HG02840 (cell line): ENCODE measurements around the gene MPG.

Experiments
- ATAC-seq: cut with Tn5 transposase; IDR thresholded peaks from one replicate; pipeline ENCODE4 v1.9.1; 2021; ENCODE audit warnings: mild to moderate bottlenecking, moderate library complexity, moderate number of reproducible peaks; ENCODE audit not compliant: unreplicated experiment, low FRiP score

MPG gene

DNA sequence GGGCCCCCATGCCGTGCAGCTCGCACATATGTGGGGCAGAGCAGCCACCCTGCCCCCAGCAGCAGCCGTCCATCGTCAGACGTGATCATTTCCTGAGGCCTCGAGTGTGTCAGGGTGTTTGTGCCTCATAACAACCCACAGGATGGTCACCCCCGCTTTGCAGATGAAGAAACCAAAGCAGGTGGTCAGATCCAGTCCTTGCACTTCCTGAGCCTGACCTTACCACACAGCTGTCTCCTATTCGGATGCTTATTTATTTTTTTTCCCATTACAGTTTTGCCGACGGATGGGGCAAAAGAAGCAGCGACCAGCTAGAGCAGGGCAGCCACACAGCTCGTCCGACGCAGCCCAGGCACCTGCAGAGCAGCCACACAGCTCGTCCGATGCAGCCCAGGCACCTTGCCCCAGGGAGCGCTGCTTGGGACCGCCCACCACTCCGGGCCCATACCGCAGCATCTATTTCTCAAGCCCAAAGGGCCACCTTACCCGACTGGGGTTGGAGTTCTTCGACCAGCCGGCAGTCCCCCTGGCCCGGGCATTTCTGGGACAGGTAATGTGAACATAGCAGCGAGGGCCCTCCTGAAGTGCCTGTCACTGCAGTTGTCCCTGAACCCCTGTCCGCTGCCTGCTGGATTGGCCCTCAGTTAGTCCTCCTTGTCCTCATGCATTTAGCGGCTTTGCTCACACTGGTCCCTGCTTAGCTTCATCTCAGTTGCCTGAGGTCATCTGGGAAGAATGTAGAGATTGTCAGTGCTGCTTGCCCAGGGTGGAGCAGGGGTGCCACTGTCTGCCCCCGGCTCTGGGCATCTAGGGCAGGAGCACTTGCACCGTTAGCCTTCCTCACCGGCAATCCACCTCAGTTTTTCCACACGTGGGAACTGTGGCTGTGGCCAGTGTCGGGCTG lies 1.4 kb downstream of the MPG start:
- ATAC-seq, result no peak

DNA sequence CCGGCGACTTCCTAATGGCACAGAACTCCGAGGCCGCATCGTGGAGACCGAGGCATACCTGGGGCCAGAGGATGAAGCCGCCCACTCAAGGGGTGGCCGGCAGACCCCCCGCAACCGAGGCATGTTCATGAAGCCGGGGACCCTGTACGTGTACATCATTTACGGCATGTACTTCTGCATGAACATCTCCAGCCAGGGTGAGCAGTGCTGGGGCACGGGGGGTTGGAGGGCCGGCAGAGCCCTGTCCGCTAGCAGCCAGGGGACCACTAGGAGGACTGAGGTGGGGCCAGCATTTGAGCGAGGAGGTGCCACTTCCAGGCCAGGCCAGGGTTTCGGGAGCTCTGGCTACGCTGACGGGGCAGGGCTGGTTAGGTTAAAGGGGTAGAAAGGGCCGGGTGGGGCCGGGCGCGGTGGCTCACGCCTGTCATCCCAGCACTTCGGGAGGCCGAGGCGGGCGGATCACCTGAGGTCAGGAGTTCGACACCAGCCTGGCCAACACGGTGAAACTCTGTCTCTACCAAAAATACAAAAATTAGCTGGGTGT lies 5.1 kb downstream of the MPG start:
- no peak for ATAC-seq

DNA sequence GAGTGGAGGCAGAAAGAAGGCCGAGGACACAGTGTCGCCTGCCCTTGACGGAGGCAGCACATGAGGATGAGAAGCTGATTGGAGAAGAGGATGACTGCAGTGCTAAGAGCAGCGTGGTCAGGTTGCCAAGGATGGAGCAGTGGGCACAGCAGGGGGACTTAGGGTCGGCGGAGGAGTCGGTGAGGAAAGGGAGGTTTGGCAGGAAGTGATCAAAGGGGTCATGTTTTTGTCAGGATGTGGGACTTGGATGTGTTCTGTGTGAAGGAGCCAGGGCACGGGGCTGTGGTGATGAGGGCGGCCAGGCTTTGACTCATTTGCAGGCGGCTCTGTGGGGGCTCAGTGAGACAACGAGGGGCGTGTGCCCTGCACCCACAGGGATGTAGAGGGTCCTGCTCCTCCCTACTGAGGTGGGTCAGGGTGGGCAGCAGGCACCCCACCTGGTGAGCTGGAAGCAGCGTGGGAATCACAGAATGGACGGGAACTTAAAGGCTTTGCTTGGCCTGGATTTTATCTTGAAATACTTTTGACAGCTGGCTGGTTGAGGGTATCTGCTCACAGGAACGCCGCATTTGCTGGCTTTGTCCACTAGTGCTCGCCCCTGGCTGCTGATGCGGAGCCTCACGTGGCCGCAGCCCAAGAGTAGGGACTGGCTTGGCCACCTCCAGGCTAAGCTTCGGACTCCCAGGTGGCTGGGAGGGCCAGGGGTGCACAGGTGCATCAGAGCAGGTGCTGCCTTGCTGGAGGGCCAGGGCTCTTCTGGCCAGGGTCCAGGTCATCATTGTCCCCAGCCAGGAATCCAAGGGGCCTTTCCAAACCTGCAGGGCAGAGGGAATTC lies 6.0 kb downstream of the MPG start:
- ATAC-seq, result no peak

DNA sequence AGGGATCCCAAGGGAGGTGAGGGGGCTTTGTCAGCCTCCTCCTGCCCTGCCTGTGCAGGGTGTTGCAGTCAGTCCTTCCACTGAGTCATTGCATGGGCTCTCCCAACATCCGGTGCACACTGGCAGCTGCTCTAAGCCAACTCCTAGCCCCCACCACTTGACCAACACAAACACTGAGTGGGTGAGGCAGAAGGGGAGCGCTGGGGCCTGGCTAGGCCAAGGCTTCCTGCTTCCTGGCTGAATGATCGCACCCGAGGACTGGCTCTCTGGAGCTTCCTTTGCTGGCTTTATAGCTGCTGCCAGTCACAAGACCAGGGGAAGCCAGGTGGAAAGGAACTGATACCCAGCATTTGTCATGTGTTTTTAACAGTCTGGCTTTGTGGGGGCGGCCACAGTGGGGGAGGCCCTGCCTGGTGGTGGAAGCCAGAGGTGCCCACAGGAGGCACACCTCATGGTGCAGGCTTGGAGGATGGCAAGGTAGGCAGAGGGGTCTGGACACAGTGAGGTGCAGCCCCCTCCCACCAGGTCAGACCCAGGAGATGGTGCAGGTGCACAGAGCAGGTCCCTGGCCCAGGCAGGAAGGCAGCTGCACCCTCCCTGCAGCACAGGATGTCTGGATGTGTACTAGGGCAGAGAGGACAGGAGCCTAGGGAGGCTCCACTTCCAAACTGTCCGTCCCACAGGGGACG lies 6.8 kb downstream of the MPG start:
- no peak for ATAC-seq

DNA sequence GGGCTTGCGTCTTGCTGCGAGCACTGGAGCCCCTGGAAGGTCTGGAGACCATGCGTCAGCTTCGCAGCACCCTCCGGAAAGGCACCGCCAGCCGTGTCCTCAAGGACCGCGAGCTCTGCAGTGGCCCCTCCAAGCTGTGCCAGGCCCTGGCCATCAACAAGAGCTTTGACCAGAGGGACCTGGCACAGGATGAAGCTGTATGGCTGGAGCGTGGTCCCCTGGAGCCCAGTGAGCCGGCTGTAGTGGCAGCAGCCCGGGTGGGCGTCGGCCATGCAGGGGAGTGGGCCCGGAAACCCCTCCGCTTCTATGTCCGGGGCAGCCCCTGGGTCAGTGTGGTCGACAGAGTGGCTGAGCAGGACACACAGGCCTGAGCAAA lies 7.4 kb downstream of the MPG start:
- ATAC-seq, result no peak

DNA sequence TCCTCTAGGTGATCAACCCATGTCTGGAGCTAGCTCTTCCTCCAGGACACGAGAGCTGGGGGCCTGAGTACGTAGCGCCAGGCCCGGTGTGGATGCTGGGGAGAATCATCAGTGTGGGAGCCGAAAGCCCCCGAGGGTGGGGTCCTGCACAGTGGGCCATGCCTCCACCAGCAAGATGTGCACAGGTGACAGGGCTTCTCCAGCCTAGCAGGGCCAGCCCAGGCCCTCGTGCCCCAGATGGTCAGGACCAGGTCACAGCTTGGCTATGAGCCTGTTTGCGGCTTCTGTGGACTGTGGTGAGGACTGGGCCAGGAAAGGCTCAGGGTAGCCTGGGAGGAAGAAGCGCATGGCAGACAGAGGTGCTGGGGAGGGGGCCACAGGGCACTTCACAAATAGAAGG lies 7.8 kb downstream of the MPG start:
- ATAC-seq, result no peak

DNA sequence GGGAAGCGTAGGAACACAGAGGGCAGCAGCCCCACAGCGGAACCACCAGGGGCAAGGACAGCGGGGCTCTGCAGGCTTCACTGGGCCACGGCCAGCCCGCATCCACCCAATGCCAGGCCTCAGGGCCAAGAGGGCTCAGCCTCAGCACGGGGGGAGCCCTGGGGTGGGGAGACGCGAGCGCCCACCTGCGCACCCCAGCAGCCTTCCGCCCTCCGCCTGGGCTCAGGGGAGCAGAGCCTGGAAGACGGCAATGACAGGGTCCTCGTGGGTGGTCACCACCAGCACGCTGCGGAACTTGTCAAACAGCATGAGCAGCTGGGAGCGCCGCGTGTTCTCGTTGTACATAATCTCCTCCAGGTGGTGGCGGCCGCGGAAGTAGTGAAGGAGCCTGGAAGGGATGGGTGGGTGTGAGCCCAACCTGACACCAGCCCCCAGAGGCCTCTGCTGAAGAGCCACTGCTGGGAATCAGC lies 8.5 kb downstream of the MPG start:
- no peak for ATAC-seq

DNA sequence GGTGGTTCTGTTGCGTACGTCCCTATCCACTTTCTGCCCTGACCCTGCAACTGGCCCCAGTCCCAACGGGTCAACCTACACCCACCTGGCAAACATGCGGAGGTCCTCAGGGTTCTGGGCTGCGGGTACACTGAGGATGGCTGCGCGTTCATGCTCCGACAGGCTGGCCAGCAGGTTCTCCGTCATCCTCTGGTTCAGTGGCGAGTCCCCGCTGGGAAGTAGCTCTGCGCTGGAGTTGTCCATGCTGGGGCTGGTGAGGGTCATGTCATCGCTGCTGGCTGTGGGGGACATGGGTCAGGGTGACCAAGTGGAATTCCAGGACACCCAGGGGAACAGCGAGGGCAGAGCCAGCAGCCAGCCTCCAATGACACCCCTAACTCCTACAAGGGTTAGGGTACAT lies 10.6 kb downstream of the MPG start:
- ATAC-seq, result no peak

DNA sequence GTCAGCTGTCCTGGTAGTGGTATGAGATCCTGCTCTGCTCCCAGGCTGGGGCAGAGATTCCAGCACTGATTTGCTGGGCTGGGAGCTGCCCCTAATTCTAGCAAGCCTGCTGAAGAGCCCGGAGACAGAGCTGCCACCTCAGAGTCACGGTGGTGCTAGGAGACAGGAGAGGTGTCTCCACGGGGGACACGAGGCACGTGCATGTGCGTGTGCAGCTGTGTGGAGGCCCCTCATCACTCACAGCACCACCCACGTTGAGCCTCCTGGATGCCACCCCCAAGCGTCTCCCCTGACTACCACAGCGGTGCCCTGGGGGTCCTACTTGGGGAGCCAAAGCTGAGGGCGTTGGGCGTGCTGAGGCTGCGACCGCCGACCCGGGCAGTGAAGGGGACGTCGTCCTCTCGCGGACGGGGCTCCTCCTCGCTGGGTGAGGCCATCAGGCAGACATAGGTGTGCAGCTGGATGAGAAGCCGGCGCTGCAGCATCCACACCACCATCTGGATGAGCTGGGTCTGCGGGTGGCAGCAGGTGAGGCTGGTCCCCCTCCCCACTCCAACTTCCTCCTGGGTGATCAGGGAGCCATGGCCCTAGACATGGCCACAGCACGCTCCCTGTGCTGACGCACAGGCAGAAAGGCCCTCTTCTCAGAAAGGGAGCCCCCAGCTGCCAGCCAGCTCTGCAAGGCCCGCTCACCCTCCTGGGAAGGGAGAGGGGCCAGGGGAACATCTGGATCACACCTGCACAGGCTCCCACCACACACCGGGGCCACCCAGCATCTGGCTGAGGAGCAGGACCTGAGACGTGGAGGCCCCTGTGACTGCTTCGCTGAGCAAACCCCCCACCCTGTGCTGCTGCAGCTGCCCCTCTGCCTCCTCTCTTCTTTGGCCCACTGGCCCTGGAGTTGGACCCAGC lies 11.6 kb downstream of the MPG start:
- ATAC-seq, result no peak

- no peak for ATAC-seq
Measured at GRCh38 chr16:91484-91883, 13.5 kb downstream of the MPG start.

GRCh38 chr16:92431-93339 lies 14.7 kb downstream of the MPG start:
- ATAC-seq, result no peak

DNA sequence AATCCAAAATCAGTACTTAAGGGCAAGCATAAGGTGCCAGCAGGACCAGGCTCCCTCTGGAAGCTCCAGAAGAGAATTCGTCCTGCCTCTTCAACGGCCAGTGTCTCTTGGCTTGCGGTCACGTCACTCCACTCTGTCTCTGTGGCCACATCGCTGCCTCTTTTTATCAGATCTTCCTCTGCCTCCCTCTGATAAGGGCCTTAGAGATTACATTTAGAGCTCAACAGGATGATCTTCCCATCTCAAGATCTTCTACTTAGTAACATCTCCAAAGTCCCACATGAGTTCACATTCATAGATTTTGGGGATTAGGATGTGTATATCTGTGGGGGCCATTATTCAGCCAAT lies 16.9 kb downstream of the MPG start:
- ATAC-seq, result no peak

DNA sequence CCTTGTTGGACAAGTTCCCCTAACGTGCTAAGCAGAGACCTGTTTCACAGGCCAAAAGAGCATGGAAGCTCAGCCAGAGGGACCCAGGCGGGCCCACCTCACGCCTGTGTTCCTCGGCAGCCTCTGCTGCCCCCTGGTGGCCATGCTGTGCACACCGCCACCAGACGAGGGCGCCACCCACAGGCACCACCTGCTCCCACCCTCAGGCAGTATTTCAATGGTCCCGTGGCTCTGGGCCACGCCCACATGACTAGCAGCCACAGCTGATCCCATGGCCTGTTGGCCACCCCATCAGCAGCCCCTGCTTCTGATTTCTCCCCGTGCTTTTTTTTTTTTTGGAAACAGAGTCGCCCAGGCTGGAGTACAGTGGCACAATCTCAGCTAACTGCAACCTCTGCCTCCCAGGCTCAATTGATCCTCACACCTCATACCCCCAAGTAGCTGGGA lies 18.9 kb downstream of the MPG start:
- no peak for ATAC-seq

DNA sequence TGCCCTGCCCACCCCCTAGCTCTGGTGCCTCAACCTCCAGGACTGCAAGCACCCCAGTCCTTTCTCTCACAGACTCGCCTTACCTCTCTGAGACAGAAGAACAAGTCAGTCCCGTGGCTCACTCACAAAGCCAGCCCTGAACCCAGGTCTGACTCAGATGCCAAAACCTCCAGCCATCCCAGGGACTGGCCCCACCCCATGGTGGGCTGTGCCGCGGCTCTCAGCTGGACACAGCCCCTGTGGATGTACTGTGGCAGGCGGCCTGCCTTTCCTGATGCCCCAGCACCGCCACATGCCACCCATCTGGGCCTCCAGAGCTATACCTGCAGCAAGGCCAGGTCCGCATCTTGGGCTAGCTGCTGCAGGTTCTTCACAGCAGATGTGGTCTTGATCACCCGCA lies 19.8 kb downstream of the MPG start:
- ATAC-seq, result no peak

DNA sequence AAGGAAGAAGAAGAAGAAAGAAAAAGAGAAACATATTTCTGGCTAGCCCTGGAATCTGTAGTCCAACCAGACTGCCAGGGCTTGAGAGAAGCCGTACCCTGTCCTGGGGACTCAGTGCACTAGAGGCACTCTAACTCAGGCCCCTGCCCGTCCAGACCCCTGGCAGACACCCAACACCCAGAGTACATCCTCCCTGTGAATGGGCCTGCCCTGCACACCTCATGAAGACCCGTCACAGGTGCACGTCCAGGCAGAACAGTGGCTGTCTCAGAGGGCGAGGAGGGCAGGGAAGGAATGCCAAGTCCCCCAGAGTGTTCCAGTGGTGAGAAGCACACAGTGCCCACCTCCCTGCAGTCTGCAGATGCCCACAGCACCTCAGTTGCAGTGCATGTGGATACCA lies 23.0 kb downstream of the MPG start:
- no peak for ATAC-seq

DNA sequence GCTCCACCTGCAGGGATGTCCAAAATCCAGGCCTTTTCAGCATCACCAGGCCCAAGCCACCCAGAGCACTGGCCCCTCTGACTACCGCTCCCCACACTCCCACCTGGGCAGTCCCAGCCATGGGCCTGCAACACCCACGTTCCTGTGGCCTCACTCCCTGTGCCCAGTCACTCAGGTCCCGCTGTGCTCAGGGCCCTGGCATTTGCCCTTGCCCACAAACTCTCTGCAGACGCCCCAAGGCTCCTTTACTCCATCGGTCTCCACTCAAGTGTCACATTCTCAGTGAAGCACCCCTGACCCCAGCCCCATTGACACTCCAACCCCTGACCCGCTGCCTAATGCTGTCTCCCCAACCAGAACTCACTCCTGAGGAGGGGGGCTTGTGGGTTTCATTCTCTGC lies 23.6 kb downstream of the MPG start:
- ATAC-seq, result no peak

DNA sequence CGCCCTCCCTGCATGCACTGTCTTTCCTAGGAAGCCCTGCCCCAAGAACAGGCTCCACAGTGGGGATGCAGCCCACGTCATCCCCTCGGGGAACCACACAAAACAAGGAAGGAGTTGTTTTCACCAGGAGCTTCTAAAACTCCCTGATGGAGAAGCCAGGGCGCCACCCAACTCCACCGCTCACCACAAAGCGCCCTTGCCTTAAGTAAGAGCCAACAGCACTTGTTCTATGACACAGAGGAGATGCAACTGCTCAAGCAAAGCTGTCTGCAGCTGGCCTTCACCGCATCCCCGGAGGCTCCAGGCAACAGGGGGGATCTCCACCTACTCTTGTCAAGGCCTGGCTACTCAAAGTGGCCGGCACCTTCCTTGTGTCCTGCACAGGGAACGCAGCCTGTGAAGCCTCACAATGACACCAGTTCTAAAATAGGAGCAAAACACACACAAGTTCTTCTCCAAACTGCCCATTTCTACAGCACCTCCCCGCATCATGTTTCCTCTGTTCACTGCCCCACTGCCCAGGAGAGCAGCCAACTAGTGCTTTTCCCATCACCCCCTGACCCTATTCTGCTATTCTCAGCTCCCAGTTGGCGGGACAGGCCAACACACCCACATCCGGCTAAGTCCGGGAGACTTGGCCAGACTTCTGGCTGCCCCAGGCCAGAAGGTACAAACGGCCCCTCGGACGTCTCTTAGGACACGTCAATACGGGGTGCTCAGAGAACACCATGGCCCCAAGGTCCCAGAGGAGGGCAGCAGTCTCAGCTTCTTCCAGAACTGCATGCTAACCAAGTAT lies 24.2 kb downstream of the MPG start:
- ATAC-seq, result no peak

- ATAC-seq, result no peak
Measured at GRCh38 chr16:104355-104754, 26.3 kb downstream of the MPG start.
